ENCODE results near the gene KRTAP20-4.

DNA sequence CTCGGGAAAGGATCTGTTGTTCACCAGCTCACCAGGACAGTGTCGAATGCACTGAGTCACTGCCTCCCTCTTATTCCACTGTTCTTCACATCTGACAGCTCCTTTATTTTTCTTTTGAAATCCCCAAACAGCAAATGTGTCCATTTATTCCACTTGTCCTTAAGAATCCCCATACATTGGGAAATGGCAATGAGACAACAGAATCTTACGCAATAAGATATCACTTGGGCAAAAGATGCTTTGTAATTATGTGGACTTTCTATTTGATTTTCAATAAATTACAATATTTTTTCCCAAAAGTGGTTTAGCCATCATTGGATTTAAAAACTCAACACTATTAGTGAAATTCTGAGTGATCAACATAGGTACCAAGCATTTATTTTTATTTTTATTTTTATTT lies 18.3 kb downstream of the KRTAP20-4 start:
- no peak for TF ChIP-seq RXRA (IDR thresholded peaks at IDR 0.05)
- TF ChIP-seq, protein P1, sequence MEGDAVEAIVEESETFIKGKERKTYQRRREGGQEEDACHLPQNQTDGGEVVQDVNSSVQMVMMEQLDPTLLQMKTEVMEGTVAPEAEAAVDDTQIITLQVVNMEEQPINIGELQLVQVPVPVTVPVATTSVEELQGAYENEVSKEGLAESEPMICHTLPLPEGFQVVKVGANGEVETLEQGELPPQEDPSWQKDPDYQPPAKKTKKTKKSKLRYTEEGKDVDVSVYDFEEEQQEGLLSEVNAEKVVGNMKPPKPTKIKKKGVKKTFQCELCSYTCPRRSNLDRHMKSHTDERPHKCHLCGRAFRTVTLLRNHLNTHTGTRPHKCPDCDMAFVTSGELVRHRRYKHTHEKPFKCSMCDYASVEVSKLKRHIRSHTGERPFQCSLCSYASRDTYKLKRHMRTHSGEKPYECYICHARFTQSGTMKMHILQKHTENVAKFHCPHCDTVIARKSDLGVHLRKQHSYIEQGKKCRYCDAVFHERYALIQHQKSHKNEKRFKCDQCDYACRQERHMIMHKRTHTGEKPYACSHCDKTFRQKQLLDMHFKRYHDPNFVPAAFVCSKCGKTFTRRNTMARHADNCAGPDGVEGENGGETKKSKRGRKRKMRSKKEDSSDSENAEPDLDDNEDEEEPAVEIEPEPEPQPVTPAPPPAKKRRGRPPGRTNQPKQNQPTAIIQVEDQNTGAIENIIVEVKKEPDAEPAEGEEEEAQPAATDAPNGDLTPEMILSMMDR (IDR thresholded peaks at IDR 0.05; ENCODE audit: low read depth, low read length, missing input control): no peak
- no peak for TF ChIP-seq MAX (IDR thresholded peaks at IDR 0.05)
- TF ChIP-seq SP1 (IDR thresholded peaks at IDR 0.05): no peak
- TF ChIP-seq JUND (IDR thresholded peaks at IDR 0.05): no peak
- TF ChIP-seq ATF3 (IDR thresholded peaks at IDR 0.05): no peak
- no peak for TF ChIP-seq ZBTB33 (IDR thresholded peaks at IDR 0.05)
- TF ChIP-seq REST (IDR thresholded peaks at IDR 0.05): no peak
